Measurements from ENCODE around the gene NEBL. TPM values are rescaled to one million over a fixed set of nuclear protein-coding genes. Genes with fewer than 3 reads are reported as not detected.

The NEBL gene
- total and polyA plus RNA-seq, 8 donors, result 4.1 to 18.7 (median 15.1) TPM

DNA sequence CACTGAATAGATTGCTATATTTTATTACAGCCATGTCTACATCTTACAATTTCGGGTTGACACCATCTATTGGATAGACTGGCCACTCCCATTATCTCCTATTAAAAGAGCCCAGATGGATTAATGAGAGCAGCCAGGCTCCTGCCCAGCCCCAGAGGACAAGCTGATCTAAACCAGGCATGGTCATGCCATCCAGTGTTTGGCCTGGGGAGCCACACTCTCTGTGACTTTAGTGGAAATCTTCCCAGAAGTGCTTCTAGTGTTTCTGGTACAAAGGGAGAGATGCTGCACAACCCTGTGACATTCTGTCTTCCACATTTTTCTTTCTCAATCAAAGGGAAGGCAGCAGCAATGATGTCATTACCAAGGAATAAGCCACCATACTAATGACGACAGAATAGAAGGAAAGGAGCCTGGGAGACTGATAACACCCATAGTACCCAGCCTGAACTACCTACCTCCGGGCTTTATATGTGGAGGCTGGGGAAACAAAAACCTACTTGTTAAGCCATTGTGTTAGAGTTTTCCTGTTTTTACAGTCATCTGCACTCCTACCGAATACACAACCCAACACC, 5.0 kb downstream of the NEBL start:
- Histone ChIP-seq H3K36me3 (peaks cover 0 to 4% (median 0%) of the 10 kb centered on the region in 3 donors), H3K27me3 (no peaks in the 10 kb centered on the region), H3K27ac (no peak overlapping the region), H3K4me3 (no peak overlapping the region), H3K9me3 (no peaks in the 10 kb centered on the region), H3K4me1 (no peaks in the 10 kb centered on the region)
- DNase-seq, result no peak
- no peak for ATAC-seq
- no peak for FAIRE-seq
- intact Hi-C loops (cut with DNase I), result no loop called here
- WGBS, 2 donors, result 90 to 91% methylated on average over 4 of the region's 4 CpGs
- TF ChIP-seq, protein P1, sequence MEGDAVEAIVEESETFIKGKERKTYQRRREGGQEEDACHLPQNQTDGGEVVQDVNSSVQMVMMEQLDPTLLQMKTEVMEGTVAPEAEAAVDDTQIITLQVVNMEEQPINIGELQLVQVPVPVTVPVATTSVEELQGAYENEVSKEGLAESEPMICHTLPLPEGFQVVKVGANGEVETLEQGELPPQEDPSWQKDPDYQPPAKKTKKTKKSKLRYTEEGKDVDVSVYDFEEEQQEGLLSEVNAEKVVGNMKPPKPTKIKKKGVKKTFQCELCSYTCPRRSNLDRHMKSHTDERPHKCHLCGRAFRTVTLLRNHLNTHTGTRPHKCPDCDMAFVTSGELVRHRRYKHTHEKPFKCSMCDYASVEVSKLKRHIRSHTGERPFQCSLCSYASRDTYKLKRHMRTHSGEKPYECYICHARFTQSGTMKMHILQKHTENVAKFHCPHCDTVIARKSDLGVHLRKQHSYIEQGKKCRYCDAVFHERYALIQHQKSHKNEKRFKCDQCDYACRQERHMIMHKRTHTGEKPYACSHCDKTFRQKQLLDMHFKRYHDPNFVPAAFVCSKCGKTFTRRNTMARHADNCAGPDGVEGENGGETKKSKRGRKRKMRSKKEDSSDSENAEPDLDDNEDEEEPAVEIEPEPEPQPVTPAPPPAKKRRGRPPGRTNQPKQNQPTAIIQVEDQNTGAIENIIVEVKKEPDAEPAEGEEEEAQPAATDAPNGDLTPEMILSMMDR (IDR thresholded peaks at IDR 0.05), result no peak

DNA sequence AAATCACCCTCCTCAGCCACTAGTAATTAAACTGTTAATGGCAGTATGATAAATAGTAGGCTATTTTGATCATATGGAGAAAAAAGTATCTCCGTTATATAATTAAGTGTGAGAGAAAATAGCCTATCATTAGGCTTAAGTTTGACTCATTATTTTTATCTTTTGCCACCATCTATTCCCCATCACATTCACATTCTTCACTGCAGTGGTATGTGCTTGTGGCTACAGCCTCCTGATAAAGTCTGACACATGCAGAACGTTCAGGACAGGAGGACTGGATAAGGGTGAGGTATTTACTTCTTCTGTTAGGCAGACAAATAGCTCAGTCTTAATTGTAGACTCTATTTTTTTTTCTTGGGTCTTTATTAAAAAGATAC, 5.8 kb downstream of the NEBL start:
- ATAC-seq (peak in 1 of 4 donors; percentile 39), FAIRE-seq (no peak), DNase-seq (no peak)
- Histone ChIP-seq H3K9me3 (no peaks in the 10 kb centered on the region), H3K27ac (no peak overlapping the region), H3K36me3 (peaks cover 0 to 4% (median 0%) of the 10 kb centered on the region in 3 donors), H3K4me1 (no peaks in the 10 kb centered on the region), H3K27me3 (no peaks in the 10 kb centered on the region), H3K4me3 (no peak overlapping the region)
- WGBS, 2 donors, result 44 to 46% methylated on average over 2 of the region's 2 CpGs
- intact Hi-C loops (cut with DNase I), result no loop called here
- TF ChIP-seq, protein P1 (IDR thresholded peaks at IDR 0.05), result no peak

GRCh38 chr10:20890491-20891337, 6.4 kb downstream of the NEBL start:
- H3K4me3 ChIP-seq, result no peak overlapping the region
- WGBS, 2 donors, result 64 to 77% methylated on average over 6 of the region's 6 CpGs
- no peak for ATAC-seq
- no peak overlapping the region for H3K27ac ChIP-seq
- H3K9me3 ChIP-seq, result no peaks in the 10 kb centered on the region
- no peaks in the 10 kb centered on the region for H3K4me1 ChIP-seq
- no peak for DNase-seq
- intact Hi-C loops (cut with DNase I), result no loop called here
- H3K27me3 ChIP-seq, result no peaks in the 10 kb centered on the region
- FAIRE-seq, result no peak
- peaks cover 0 to 4% (median 0%) of the 10 kb centered on the region in 3 donors for H3K36me3 ChIP-seq
- TF ChIP-seq, protein P1 (IDR thresholded peaks at IDR 0.05), result no peak

GRCh38 chr10:20890009-20890408, 7.1 kb downstream of the NEBL start:
- Histone ChIP-seq H3K4me1 (no peaks in the 10 kb centered on the region), H3K36me3 (peaks cover 0 to 4% (median 0%) of the 10 kb centered on the region in 3 donors), H3K27me3 (no peaks in the 10 kb centered on the region), H3K27ac (no peak overlapping the region), H3K4me3 (no peak overlapping the region), H3K9me3 (no peaks in the 10 kb centered on the region)
- DNase-seq (no peak), ATAC-seq (peak in 1 of 4 donors; percentile 51), FAIRE-seq (no peak)
- intact Hi-C loops (cut with DNase I), result no loop called here
- WGBS, 2 donors, result 83% methylated on average over 6 of the region's 6 CpGs
- TF ChIP-seq, protein P1 (IDR thresholded peaks at IDR 0.05), result no peak
